Mesendoderm (in vitro differentiated cells): ENCODE measurements around the gene NCOR2.

Experiments used
- DNase-seq: peaks from one replicate; pipeline ENCODE4 v3.0.0; 2013
- H2AK5ac ChIP-seq: 2 replicates; pipeline ENCODE4 v1.6.1; 2013; ENCODE audit warnings: low read length, inconsistent platforms
- H2BK120ac ChIP-seq: 2 replicates; pipeline ENCODE4 v1.6.1; 2013; ENCODE audit warnings: low read depth, mild to moderate bottlenecking, low read length, moderate library complexity, mixed read lengths
- H2BK15ac ChIP-seq: replicated peaks from 2 replicates; pipeline ENCODE4 v1.6.1; 2013; ENCODE audit warnings: low read depth, mild to moderate bottlenecking, moderate library complexity
- H2BK5ac ChIP-seq: 2 replicates; pipeline ENCODE4 v1.6.1; 2013; ENCODE audit warnings: low read length, inconsistent platforms
- H3K18ac ChIP-seq: 2 replicates; pipeline ENCODE4 v1.6.1; 2013; ENCODE audit warnings: mild to moderate bottlenecking, low read length, mixed read lengths
- H3K23ac ChIP-seq: one replicate; pipeline ENCODE4 v1.6.1; 2013; ENCODE audit warnings: low read length
- H3K27ac ChIP-seq: 2 replicates; pipeline ENCODE4 v1.5.1; 2013; ENCODE audit warnings: low read depth, mild to moderate bottlenecking, inconsistent platforms, low read length, moderate library complexity
- H3K27me3 ChIP-seq: 2 replicates; pipeline ENCODE4 v1.6.1; 2013; ENCODE audit warnings: low read length, control low read depth, mild to moderate bottlenecking, inconsistent platforms; ENCODE audit not compliant: insufficient read depth, poor library complexity
- H3K36me3 ChIP-seq: 2 replicates; pipeline ENCODE4 v1.6.1; 2013; ENCODE audit warnings: low read length, inconsistent platforms; ENCODE audit not compliant: control insufficient read depth, insufficient read depth
- H3K4ac ChIP-seq: one replicate; pipeline ENCODE4 v1.6.1; 2013; ENCODE audit warnings: low read depth, mild to moderate bottlenecking, low read length, moderate library complexity
- H3K4me1 ChIP-seq: 2 replicates; pipeline ENCODE4 v1.6.1; 2013; ENCODE audit warnings: low read depth, low read length, inconsistent platforms; ENCODE audit not compliant: control insufficient read depth
- H3K4me2 ChIP-seq: 2 replicates; pipeline ENCODE4 v1.6.1; 2013; ENCODE audit warnings: low read length
- H3K4me3 ChIP-seq: 2 replicates; pipeline ENCODE4 v1.5.1; 2013; ENCODE audit warnings: mild to moderate bottlenecking, low read length
- H3K56ac ChIP-seq: one replicate; pipeline ENCODE4 v1.6.1; 2013; ENCODE audit warnings: low read length
- H3K79me1 ChIP-seq: 2 replicates; pipeline ENCODE4 v1.6.1; 2013; ENCODE audit warnings: low read length, inconsistent platforms
- H3K79me2 ChIP-seq: 2 replicates; pipeline ENCODE4 v1.6.1; 2013; ENCODE audit warnings: mild to moderate bottlenecking, low read length; ENCODE audit not compliant: control insufficient read depth, insufficient read depth
- H3K9ac ChIP-seq: 2 replicates; pipeline ENCODE4 v1.6.1; 2013; ENCODE audit warnings: low read length, inconsistent platforms
- H4K5ac ChIP-seq: one replicate; pipeline ENCODE4 v1.6.1; 2013; ENCODE audit warnings: low read length
- H4K8ac ChIP-seq: one replicate; pipeline ENCODE4 v1.6.1; 2013; ENCODE audit warnings: low read depth, mild to moderate bottlenecking, control low read depth, low read length, moderate library complexity
- WGBS: extraction: QIAGEN DNeasy Blood & Tissue Kit; methylation state at CpG from one replicate; pipeline ENCODE4 v1.1.7; 2013; ENCODE audit warnings: low lambda C conversion rate, missing lambda C conversion rate; ENCODE audit not compliant: insufficient coverage; ENCODE audit errors: extremely low coverage; 5-methylcytosine and 5-hydroxymethylcytosine counted together

NCOR2 gene

DNA sequence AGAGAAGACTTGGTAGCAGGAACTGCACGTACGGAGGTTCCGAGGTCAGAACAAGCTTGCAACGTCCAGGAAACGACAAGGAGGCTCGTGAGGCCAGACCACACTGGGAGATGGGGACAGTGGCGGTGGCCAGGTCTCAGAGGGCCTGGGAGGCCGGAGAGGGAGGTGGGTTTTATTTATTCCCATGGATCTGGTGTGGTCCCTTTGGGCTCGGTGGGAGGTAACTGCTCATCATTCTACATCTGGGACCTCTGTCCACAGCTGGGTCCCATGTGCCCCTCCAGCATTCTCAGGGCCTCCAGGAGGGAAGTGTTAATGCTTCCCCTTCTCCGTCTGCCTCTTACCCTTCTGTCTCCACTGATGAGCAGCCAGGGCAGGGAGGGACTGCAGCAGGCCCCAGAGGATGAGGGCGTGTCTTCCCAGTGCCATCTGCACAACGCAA lies 35.7 kb upstream of the NCOR2 start:
- Histone ChIP-seq H3K56ac (no peak overlapping the region), H3K79me2 (no peaks in the 10 kb centered on the region), H3K4me2 (no peak overlapping the region), H3K79me1 (no peaks in the 10 kb centered on the region), H3K27ac (no peak overlapping the region), H4K8ac (no peak overlapping the region), H3K18ac (no peak overlapping the region), H3K36me3 (no peaks in the 10 kb centered on the region), H2BK120ac (no peak overlapping the region), H2BK5ac (no peak overlapping the region), H3K4ac (no peak overlapping the region), H3K4me3 (no peak overlapping the region), H3K4me1 (no peaks in the 10 kb centered on the region), H3K9ac (no peak overlapping the region), H2AK5ac (no peak overlapping the region), H3K23ac (no peak overlapping the region), H4K5ac (no peak overlapping the region), H3K27me3 (no peaks in the 10 kb centered on the region), H2BK15ac (no peak overlapping the region)
- no peak for DNase-seq
- WGBS = no CpG with 5 or more reads among the region's 12 CpGs

GRCh38 chr12:124601706-124602105 lies 34.3 kb upstream of the NCOR2 start:
- H2BK15ac ChIP-seq = no peak overlapping the region

DNA sequence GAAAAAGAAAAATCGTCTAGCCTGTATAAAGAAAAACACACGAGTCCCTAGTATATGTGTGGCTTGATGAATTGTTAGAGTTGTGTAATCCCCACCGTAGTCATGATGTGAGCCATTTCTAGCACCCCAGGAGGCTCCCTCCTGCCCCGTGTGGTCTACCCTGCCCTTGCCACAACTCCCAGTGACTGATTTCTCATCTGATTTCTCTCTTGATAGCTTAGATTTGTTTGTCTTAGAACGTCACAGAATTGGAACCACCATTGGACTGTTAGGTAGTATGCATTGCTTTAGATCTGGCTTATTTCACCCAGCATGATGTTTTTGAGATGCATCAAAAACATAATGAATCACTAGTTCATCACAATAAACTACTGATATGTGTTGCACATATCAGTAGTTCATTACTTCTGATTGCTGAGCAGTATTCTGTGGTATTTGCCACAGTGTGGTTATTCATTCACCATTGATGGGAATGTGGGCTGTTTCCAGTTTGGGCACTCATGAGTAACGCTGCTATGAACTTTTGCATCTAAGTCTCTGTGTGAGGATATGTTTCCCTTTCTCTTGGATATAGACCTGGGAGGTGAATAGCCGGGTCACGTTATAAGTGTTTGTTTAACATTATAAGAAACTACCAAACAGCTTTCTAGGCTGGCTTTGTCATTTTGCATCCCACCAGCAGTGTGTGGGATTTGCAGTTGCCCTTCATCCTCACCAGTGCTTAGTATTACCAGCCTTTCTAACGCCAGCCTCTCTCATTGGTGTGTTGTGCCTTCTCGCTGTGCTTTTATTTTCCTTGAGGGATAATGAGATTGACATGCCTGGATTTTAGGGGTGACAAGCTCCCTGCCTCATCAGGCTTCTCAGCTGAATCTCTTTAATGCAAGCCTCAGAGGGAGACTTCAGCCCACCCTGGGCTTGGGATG lies 31.9 kb upstream of the NCOR2 start:
- Histone ChIP-seq H3K18ac (no peak overlapping the region), H4K8ac (no peak overlapping the region), H2BK15ac (no peak overlapping the region), H3K36me3 (no peaks in the 10 kb centered on the region), H3K4me3 (no peak overlapping the region), H4K5ac (no peak overlapping the region), H3K9ac (no peak overlapping the region), H2BK5ac (no peak overlapping the region), H3K79me2 (no peaks in the 10 kb centered on the region), H2BK120ac (no peak overlapping the region), H3K56ac (no peak overlapping the region), H3K4me1 (no peaks in the 10 kb centered on the region), H2AK5ac (no peak overlapping the region), H3K4ac (no peak overlapping the region), H3K27ac (no peak overlapping the region), H3K27me3 (no peaks in the 10 kb centered on the region), H3K79me1 (no peaks in the 10 kb centered on the region), H3K23ac (no peak overlapping the region), H3K4me2 (no peak overlapping the region)
- no CpG with 5 or more reads among the region's 10 CpGs for WGBS
- DNase-seq = no peak

More at GRCh38 chr12:124601706-124602105, 34.3 kb upstream of the NCOR2 start:
- no peak overlapping the region for H3K56ac ChIP-seq
- H3K9ac ChIP-seq = no peak overlapping the region
- no peak overlapping the region for H4K5ac ChIP-seq
- no CpG with 5 or more reads among the region's 8 CpGs for WGBS
- H3K4me3 ChIP-seq = no peak overlapping the region
- no peak overlapping the region for H3K18ac ChIP-seq
- H3K4ac ChIP-seq = no peak overlapping the region
- H3K27ac ChIP-seq = no peak overlapping the region
- DNase-seq = no peak
- H3K36me3 ChIP-seq = no peaks in the 10 kb centered on the region
- no peak overlapping the region for H3K4me2 ChIP-seq
- no peaks in the 10 kb centered on the region for H3K79me1 ChIP-seq
- H3K4me1 ChIP-seq = no peaks in the 10 kb centered on the region
- no peak overlapping the region for H2BK120ac ChIP-seq
- H3K23ac ChIP-seq = no peak overlapping the region
- H3K27me3 ChIP-seq = no peaks in the 10 kb centered on the region
- no peak overlapping the region for H2BK5ac ChIP-seq
- H4K8ac ChIP-seq = no peak overlapping the region
- no peak overlapping the region for H2AK5ac ChIP-seq
- H3K79me2 ChIP-seq = no peaks in the 10 kb centered on the region

DNA sequence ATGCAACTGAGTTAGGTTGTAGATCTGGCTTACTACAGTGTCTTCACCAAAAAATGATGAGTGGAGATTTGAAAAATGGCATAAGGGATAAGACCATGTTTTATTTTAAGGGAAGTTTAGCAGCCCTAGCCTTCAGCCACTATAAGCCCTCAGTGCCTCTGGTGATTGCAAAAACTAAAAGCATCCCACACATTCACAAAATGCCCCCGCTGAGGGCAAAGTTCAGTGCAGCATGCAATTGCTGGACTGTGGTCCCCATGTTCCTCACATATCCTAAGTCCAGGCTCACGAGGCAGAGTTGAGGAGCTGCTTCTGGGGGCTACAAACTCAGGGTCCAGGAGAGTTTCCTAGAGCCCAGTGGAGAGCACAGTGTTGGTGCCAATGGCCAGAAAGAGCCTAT lies 29.6 kb upstream of the NCOR2 start:
- no peak overlapping the region for H3K4ac ChIP-seq
- H3K4me1 ChIP-seq = no peaks in the 10 kb centered on the region
- H3K36me3 ChIP-seq = no peaks in the 10 kb centered on the region
- no peaks in the 10 kb centered on the region for H3K27me3 ChIP-seq
- H2BK5ac ChIP-seq = no peak overlapping the region
- no peak overlapping the region for H3K56ac ChIP-seq
- H4K8ac ChIP-seq = no peak overlapping the region
- no peak overlapping the region for H2BK15ac ChIP-seq
- H3K4me3 ChIP-seq = no peak overlapping the region
- DNase-seq = no peak
- H3K79me2 ChIP-seq = no peaks in the 10 kb centered on the region
- no peak overlapping the region for H3K23ac ChIP-seq
- no peak overlapping the region for H2AK5ac ChIP-seq
- H3K79me1 ChIP-seq = no peaks in the 10 kb centered on the region
- no peak overlapping the region for H3K27ac ChIP-seq
- H3K9ac ChIP-seq = no peak overlapping the region
- H3K4me2 ChIP-seq = no peak overlapping the region
- whole genome bisulfite sequencing = no CpG with 5 or more reads among the region's 2 CpGs
- no peak overlapping the region for H2BK120ac ChIP-seq
- no peak overlapping the region for H4K5ac ChIP-seq
- no peak overlapping the region for H3K18ac ChIP-seq

DNA sequence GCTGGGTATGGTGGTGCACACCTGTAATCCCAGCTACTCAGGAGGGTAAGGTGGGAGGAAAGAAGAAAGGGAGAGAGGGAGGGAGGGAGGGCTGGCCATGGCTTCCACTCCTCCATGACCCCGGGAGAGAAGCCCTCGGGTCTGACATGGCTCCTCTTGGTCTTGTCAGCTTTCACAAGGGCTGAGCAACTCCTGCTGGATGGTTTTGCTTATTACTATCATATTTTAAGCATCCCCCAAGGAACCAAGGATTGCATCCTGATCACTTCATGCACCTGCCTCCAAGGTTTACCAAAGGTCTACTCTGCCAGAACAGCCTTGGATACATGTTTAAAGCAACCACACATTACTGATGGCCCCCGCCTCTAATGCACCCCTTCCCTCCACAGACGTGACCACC lies 28.0 kb upstream of the NCOR2 start:
- no peak overlapping the region for H3K9ac ChIP-seq
- H3K4me1 ChIP-seq = no peaks in the 10 kb centered on the region
- H3K79me2 ChIP-seq = no peaks in the 10 kb centered on the region
- H3K27me3 ChIP-seq = no peaks in the 10 kb centered on the region
- H2AK5ac ChIP-seq = no peak overlapping the region
- H2BK5ac ChIP-seq = no peak overlapping the region
- no peaks in the 10 kb centered on the region for H3K79me1 ChIP-seq
- no peak overlapping the region for H3K4me3 ChIP-seq
- H3K36me3 ChIP-seq = no peaks in the 10 kb centered on the region
- H3K56ac ChIP-seq = no peak overlapping the region
- no peak overlapping the region for H3K23ac ChIP-seq
- no peak overlapping the region for H2BK15ac ChIP-seq
- no peak overlapping the region for H3K18ac ChIP-seq
- no peak overlapping the region for H3K27ac ChIP-seq
- no peak overlapping the region for H2BK120ac ChIP-seq
- H3K4ac ChIP-seq = no peak overlapping the region
- no CpG with 5 or more reads among the region's 4 CpGs for WGBS
- H4K5ac ChIP-seq = no peak overlapping the region
- no peak for DNase-seq
- H3K4me2 ChIP-seq = no peak overlapping the region
- H4K8ac ChIP-seq = no peak overlapping the region
